ENCODE results near the gene ADGRL1.

GRCh38 chr19:14214580-14214979 is 8.6 kb upstream of the ADGRL1 start:
- TF ChIP-seq CTCF (IDR thresholded peaks at IDR 0.05; ENCODE audit: insufficient read depth, low read length, poor library complexity, severe bottlenecking) (no peak), EZH2phosphoT487 (conservative IDR thresholded peaks at IDR 0.05; ENCODE audit: low read length) (no peak)
